Head of caudate nucleus (tissue), 42 donors: Measurements from ENCODE around the gene SPRYD3.

Experiments
- DNase-seq, 42 donors: peaks; one replicate each; pipeline versions ENCODE4 v3.0.0 to v3.0.0-alpha.2; 2020 to 2021; ENCODE audit warnings: mixed read lengths in 7 of 42
- intact Hi-C: fragments of 100-400 bp; cut with DNase I; formaldehyde crosslinking; loops from one replicate; pipeline ENCODE4 v1.15.0; 2022

Gene SPRYD3

GRCh38 chr12:53103860-53104305 is 24.7 kb upstream of the SPRYD3 start:
- intact Hi-C loops: loop anchor here (5.0 kb wide), 1 partner anchor 37 kb away; no protein-coding TSS in a partner anchor

GRCh38 chr12:53102883-53103807 is 24.0 kb upstream of the SPRYD3 start, which contains the start of gene SOAT2:
SOAT2 (plus strand) TSS chr12:53103486; CDS start chr12:53103578, 92 bp downstream.
- no peak for DNase-seq
- intact Hi-C loops: loop anchor here (5.0 kb wide), 1 partner anchor 36 kb away; no protein-coding TSS in a partner anchor

More at GRCh38 chr12:53103860-53104305, 24.7 kb upstream of the SPRYD3 start:
- DNase-seq: no peak

GRCh38 chr12:53101931-53102781 is 23.0 kb upstream of the SPRYD3 start:
- peak in 1 of 42 donors; percentile 30 for DNase-seq

GRCh38 chr12:53101266-53101665 is 22.1 kb upstream of the SPRYD3 start:
- peak in 1 of 42 donors; percentile 9 for DNase-seq
- intact Hi-C loops: loop anchor here (5.0 kb wide), 1 partner anchor 34 kb away; no protein-coding TSS in a partner anchor

More at GRCh38 chr12:53101931-53102781, 23.0 kb upstream of the SPRYD3 start:
- intact Hi-C loops: loop anchor here (5.0 kb wide), 1 partner anchor 35 kb away; no protein-coding TSS in a partner anchor

GRCh38 chr12:53100466-53101151 is 21.4 kb upstream of the SPRYD3 start:
- peak in 1 of 42 donors; percentile 9 for DNase-seq
- intact Hi-C loops: loop anchor here (5.0 kb wide), 1 partner anchor 33 kb away; no protein-coding TSS in a partner anchor

- intact Hi-C loops: loop anchor here (5.0 kb wide), 1 partner anchor 42 kb away; no protein-coding TSS in a partner anchor
- DNase-seq: peak; percentile 75 to 96 (median 91)
Observed at GRCh38 chr12:53099071-53099882, 20.1 kb upstream of the SPRYD3 start.

GRCh38 chr12:53098354-53098981 is 19.3 kb upstream of the SPRYD3 start:
- intact Hi-C loops: loop anchor here (5.0 kb wide), 1 partner anchor 41 kb away; no protein-coding TSS in a partner anchor

GRCh38 chr12:53097564-53098353 is 18.6 kb upstream of the SPRYD3 start, which contains the start of gene IGFBP6:
IGFBP6 (plus strand) TSS chr12:53097667; CDS start chr12:53097718, 51 bp downstream.
- DNase-seq: peak in 36 of 42 donors; percentile 19 to 72 (median 44)
- intact Hi-C loops: loop anchor here (5.0 kb wide), 1 partner anchor 40 kb away; no protein-coding TSS in a partner anchor

More at GRCh38 chr12:53098354-53098981, 19.3 kb upstream of the SPRYD3 start:
- DNase-seq: peak; percentile 43 to 93 (median 76)

- intact Hi-C loops: loop anchor here (5.0 kb wide), 1 partner anchor 40 kb away; no protein-coding TSS in a partner anchor
- peak in 2 of 42 donors; percentile 33 for DNase-seq
Observed at GRCh38 chr12:53097207-53097563, 18.0 kb upstream of the SPRYD3 start.

GRCh38 chr12:53096759-53097158 is 17.6 kb upstream of the SPRYD3 start:
- intact Hi-C loops: loop anchor here (5.0 kb wide), 1 partner anchor 39 kb away; no protein-coding TSS in a partner anchor
- DNase-seq: peak in 1 of 42 donors; percentile 27

GRCh38 chr12:53096089-53096741 is 17.0 kb upstream of the SPRYD3 start:
- intact Hi-C loops: loop anchor here (5.0 kb wide), 1 partner anchor 39 kb away; no protein-coding TSS in a partner anchor
- DNase-seq: peak in 1 of 42 donors; percentile 19

- intact Hi-C loops: loop anchor here (5.0 kb wide), 1 partner anchor 38 kb away; no protein-coding TSS in a partner anchor
- DNase-seq: peak in 1 of 42 donors; percentile 15
Observed at GRCh38 chr12:53095596-53095895, 16.4 kb upstream of the SPRYD3 start.

GRCh38 chr12:53094796-53095595 is 15.8 kb upstream of the SPRYD3 start:
- intact Hi-C loops: loop anchor here (5.0 kb wide), 1 partner anchor 38 kb away; no protein-coding TSS in a partner anchor
- peak in 2 of 42 donors; percentile 0 to 21 for DNase-seq

- intact Hi-C loops: no loop called here
- peak in 2 of 42 donors; percentile 19 to 32 for DNase-seq
Observed at GRCh38 chr12:53094394-53094787, 15.2 kb upstream of the SPRYD3 start.
